HG03108 (cell line): ENCODE measurements around the gene MCC.
"Not testable (repeated sequence)": the region's sequence is repeated elsewhere in the genome, so short reads cannot be mapped to it uniquely, and the experiment has no call there.

ENCODE experiments used
- ATAC-seq: cut with Tn5 transposase; IDR thresholded peaks from one replicate; pipeline ENCODE4 v1.9.1; 2021; ENCODE audit warnings: moderate library complexity; ENCODE audit not compliant: unreplicated experiment

The MCC gene

DNA sequence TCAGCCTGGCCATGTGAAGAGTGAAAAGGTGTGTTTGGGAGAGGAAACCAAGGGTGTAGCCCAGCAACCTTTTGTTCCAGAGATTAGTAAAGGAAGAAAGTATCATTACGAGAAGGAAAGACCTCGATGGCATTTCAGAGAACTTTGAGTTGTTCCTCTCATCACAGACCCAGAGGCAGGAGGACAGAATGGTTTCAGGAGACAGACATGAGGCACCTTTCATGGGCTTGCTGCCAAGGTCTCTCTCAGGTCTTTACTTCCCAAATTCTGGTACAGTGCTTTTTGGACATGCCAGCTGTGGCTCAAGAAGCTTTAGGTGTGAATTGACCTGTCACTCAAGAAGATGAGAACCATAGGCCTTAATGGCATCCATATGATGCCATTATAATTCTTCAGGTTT is 2.8 kb upstream of the MCC start:
- no peak for ATAC-seq

DNA sequence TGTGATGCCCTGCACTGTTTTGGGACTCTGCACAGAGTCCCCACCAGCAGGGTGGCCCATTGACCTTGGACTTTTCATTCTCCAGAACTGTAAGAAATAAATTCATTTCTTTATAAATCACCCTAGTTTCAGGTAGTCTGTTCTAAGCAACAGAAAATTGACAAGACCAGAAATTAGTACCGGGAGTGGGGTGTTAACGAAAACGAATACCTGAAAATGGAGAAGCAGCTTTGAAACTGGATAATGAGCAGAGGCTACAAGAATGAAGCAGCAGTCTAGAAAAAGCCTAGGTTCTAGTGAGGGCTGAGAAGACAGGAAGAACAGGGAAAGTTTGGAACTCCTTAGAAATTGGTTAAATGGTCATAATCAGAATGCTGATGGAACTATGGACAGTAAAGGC is 2.1 kb upstream of the MCC start:
- ATAC-seq, result no peak

DNA sequence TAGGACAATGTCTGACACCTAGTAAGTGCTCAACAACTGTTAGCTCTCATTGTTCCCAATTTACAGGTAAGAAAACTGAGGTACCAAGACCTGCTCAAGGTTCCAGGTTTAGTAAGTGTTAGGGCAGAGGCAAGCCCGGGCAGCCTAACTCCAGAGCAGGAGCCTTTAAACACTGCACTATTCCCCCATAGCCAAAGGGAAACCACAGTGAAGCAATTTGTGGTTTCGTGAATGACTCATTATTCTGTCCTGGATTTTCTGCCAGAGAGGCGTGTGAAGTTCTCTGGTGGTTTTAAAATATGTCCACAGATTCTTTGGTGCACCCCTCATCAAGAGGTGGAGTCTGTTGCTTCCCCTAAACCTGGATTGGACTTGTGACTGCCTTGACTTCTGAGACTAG is 1.0 kb upstream of the MCC start:
- no peak for ATAC-seq

DNA sequence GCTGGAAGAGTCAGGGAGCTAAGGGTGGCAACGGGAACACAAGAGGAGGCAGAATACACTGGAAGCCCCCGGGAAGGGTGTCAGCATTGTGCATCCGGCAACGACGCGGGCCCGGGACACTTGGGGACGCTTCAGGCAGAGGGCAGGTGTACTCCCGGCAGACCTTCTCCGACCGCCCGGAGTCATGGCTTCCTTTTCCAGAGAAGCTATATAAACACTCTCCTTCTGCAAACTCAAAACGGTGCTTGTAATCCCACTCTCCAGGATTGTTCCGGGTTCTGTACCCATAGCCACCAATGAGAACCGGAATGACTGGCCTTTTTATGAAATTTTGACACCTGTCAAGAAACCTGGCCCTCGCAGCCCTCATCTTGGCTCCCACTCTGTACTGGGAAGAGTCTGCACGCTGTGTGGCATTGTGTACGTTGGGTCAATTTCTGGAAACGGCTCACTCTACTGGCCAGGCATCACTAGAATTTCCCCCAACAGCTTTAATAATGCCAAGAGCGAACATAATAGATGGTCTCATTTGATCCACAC is 462 bp upstream of the MCC start:
- no peak for ATAC-seq

DNA sequence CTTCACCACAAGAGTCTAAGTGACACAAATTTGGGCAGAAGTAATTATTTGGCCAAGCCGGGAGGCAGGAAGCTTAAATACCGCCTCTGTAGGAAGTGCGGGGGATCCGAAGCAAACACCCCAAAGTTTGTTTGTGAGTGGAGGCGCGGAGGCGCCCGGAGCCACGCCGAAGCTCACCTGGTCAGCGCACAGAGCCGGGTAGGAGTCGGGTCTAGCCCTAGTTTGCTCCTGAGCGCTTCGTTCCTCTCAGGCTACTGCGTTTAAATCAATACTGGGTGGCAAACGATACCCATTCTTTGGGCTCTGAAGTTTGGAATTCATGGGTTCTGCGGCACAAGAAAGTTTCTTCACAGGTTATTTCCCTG is 855 bp downstream of the MCC start:
- no peak for ATAC-seq

DNA sequence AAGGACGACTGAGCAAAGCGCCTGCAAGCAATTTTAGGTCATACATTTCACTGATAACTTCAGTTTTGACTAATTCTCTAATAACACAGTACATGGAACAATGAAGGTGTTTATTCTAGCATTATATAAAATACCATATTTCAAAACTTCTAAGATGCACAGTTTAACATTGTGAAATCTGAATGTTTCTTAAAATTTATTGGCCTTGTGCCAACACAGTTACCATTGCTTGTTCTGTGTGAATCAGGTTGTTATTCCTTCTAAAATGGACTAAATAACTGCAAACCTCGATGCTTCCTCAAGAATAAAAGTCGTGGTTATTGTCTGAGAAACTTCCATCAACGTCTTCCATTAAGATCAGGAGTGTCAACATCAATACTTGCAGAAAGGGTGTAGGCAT is 8.0 kb downstream of the MCC start:
- no peak for ATAC-seq

DNA sequence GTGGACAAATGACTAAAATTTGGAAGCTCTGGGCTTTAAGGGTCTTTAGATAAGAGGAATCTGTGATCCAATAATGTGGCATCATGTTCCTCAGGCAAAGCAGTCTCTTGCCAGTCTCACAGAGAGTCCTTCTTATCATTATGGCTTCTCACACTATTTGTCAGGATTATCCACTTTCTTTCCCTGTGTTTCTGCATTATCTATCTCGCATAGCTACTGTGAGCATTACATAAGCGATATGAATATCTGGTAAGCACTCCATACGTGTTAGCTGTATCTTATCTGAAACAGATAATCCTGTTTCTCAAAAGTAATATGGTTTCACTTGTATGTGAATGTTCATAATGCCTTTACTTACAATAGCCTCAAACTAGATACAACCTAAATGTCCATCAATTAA is 9.6 kb downstream of the MCC start:
- ATAC-seq, result no peak

DNA sequence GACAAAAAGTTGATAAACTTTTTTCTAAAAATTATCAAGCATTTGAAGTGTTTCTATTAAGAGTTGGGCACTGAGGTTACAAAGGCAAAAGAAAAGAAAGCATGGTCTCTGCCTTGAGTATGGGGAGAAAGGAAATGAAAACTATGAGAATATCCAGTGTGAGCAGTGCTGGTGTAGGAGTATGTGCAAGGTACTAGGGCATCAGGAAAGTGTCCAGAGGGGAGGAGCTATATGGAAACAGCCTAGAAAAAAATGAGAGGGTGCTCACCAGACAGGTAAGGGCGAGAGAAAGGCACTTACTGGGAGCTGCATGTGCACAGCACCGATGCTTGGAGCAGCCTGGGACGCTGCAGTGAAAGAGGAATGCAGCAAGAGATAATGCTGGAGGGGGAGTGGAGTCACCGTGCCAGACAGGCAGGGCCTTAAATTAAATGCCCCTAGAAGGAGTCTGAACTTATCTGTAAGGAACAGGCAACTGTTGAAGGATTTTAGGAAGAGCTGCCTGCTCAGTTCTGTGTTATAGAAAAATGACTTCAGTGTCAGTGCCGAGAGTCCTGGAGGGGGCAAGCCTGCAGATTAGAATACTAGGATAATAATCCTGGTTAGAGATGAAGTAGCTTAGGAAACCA is 14.0 kb downstream of the MCC start:
- ATAC-seq, result no peak

DNA sequence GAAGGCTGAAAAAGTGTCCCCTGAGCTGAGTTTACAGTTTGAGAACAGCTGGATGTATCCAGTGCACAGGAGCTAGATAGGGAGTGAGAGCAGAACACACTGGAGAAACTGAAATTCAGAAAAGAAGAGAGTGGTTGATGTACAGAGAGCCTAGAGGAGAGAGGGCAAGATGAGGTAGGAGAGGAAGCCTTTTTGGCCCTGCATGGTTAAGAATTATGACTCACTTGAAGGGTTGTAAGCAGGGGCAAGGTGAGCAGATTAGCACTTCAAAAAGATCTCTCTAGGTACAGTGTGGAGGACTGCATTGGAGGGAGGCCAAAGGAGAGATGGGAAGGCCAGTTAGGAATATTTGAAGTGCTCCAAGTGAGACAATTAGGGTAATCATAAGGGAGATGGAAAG is 25.2 kb downstream of the MCC start:
- no peak for ATAC-seq

DNA sequence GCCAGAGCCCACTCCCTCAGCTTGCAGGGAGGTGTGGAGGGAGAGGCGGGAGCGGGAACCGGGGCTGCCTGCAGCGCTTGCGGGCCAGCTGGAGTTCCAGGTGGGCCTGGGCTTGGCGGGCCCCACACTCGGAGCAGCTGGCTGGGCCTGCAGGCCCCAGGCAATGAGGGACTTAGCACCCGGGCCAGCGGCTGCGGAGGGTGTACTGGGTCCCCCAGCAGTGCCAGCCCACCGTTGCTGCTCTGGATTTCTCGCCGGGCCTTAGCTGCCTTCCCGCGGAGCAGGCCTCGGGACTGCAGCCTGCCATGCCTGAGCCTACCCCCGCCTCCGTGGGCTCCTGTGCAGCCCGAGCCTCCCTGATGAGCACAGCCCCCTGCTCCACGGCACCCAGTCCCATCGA is 31.1 kb downstream of the MCC start:
- ATAC-seq, result not testable (repeated sequence)

DNA sequence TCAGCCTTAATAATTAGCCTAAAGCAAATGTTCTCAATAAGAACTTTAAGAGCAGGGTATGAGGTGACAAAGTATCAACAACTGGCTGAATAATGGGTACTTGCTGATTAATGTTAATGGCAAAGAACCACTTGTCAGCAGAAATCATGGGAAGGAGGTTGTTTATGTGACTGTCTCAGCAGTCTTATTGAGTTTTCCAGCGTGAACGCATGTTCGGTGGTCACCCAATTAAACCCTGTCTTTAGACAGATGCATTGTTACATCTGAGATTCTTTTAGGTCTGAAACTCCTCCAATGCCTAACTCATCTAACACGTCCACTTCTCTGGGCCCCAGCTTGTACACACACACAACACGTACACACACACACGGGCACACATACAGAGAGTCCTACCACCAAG is 35.3 kb downstream of the MCC start:
- ATAC-seq, result no peak

DNA sequence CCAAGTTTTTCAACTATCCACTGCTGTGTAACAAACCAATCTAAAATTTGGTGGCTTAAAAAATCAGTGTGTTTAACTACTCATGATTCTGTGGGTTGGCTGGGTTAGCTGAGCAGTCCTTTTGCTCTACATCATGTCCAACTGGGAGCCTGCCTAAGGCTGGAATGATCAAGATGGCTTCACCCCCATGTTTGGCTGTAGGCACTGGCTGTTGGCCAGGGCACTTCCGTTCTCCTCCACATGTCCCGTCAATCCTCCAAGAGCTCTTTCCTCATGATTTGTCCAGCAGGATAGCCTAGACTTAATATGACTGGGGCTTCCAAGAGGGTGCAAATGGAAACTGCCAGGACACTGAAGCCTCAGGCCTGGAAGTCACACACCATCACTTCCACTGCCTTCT is 36.5 kb downstream of the MCC start:
- no peak for ATAC-seq

DNA sequence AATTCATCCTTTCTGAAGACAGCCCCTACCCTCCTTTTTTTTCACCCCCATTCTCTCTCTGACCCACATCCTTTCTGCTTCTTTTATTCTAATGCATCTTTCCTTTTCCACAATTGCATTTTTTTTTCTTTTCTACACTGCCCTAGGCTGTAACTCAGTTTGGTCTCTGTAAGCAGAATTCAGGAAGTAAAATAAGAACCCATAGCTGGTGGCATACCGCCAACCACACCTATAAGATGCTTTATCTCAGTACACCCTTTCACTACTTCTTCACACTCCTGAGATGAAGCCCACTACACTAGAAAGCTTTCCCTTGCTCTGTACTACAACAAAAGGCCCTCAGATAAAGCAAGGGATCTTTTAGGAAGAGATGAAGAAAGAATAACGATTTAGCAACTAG is 37.3 kb downstream of the MCC start:
- ATAC-seq, result no peak

DNA sequence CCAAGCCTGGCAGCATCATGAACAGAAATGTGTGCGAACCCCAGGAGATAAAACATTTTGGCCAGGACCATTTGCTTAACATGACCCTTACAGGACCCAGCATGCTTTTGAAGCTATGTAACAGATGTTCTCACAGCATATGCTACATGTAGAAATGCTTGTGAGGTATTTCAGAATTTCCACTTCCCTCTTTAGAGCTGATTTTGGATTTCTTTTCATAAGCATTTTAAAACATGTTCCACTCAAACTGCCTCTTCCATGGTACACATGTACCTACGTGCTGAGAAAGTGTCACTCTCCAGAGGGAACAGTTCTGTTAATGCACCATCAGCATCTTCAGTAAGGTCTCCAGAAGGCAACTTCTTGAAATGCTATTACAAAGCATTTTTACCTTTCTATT is 37.8 kb downstream of the MCC start:
- ATAC-seq, result no peak

DNA sequence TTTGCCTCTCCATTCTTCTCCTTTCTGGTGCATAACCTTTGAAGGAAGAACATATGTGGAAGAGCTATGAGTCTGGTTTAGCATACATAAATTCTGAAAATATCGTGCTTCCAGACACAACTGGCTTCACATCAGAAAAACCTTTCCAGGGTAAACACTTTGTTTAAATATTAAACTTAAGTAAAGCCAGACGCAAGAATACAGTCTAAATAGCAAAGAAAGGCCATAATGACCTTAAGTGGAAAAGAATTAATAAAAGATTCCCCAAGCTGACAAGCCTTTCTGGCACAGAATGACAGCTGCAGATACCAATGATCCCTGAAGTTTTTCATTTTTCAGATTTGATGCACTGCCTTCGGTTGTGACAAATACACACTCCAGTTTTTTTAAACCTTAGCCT is 40.0 kb downstream of the MCC start:
- no peak for ATAC-seq

DNA sequence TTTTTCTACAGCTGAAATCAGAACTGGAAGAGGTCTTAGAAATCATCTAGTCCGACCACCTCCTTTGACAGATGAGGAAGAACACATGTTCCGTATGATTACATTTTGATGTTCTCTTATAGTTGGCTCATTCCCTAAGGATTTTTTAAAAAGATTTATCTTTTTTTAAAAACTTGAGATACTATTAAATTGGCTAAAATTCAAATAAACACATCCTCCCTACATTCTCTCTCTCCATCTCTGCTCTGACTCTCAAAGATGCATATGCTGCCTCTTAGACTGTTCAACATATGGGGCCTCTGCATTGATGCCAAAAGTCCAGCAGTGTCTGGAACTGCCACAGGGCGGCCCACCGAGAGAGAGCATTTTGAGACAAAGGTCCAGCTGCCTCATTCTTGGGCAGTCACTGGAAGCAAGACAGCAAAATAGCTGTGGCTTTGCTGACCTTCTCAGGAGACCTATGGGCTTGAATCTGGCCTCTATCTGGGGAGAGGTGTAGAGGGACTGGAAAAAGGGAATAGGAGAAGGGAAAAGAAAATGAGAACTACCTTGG is 40.7 kb downstream of the MCC start:
- no peak for ATAC-seq

DNA sequence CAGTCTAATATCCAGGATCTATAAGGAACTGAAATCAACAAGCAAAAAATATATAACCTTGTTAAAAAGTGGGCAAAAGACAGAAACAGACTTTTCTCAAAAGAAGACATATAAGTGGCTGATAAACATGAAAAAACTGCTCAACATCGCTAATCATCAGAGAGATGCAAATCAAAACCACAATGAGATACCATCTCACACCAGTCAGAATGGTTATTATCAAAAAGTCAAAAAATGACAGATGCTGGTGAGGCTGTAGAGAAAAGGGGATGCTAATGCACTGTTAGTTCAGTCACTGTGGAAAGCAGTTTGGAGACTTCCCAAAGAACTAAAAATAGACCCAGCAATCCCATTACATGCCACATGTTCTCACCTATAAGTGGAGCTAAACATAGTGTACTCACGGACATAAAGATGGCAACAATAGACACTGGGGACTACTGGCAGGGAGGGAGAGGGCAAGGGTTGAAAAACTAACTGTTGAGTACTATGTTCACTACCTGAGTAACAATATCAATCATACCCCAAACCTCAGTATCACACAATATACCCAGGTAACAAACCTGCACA is 41.8 kb downstream of the MCC start:
- no peak for ATAC-seq

DNA sequence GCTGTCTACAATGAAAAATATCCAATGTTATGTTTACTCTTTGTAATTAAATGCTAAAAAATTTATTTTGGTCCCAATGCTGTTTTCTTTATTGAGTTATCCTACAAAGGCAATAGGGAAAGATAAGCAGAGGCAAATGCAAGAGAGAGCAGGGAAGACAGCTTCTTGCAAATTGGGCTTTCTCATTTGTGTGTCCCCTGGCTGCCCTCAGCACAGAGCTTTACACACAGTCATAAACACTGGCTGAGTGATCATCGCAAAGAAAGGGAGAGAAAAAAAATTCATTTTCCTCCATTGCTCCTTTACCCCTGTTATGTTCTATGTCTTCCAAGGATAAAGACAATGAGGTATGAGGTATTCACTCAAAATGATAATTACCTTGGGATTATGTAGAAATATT is 51.1 kb downstream of the MCC start:
- ATAC-seq, result no peak

DNA sequence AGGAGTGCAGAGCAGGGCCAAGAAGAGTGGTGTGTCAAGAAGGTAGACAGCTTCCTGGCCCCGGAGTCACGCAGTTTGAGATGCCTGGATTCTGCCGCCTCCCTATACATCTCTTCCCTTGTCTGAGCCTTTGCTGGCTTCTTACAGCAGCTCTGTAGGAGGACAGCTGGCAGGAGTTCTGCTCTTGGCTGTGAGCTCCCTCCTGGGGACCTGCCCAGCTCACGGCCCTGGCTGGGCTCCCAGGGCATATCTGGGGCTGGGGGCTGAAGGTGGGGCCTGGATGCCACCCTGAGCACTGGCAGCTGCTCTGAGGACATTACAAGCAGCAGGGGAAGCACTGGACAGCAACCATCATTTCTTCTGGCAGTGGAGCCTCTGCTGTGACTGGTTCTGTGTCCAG is 52.7 kb downstream of the MCC start:
- no peak for ATAC-seq

DNA sequence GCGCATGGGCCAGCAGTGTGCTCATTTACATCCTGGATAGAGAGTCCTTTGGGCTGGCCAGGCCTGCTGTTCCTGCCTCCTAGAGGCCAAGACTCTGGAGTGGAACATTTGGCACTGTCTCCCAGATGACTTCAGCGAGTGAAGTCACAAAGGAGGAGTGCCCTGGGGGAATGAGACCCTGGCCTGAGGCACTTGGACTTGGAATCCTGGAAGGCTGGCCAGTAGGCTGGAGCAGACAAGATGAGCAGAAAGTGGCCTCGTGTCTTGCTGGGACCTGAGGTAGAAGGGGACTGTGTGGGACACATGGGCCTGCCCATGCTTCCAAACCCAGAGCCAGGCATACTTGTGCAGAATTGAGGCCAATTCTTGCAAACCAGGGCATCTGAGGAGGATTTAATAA is 53.4 kb downstream of the MCC start, which contains the start of gene TSSK1B:
Gene TSSK1B (minus strand): TSS at position 101 of the 400 bp plus-strand sequence. CDS start 150 bp downstream, outside the sequence.
- no peak for ATAC-seq

DNA sequence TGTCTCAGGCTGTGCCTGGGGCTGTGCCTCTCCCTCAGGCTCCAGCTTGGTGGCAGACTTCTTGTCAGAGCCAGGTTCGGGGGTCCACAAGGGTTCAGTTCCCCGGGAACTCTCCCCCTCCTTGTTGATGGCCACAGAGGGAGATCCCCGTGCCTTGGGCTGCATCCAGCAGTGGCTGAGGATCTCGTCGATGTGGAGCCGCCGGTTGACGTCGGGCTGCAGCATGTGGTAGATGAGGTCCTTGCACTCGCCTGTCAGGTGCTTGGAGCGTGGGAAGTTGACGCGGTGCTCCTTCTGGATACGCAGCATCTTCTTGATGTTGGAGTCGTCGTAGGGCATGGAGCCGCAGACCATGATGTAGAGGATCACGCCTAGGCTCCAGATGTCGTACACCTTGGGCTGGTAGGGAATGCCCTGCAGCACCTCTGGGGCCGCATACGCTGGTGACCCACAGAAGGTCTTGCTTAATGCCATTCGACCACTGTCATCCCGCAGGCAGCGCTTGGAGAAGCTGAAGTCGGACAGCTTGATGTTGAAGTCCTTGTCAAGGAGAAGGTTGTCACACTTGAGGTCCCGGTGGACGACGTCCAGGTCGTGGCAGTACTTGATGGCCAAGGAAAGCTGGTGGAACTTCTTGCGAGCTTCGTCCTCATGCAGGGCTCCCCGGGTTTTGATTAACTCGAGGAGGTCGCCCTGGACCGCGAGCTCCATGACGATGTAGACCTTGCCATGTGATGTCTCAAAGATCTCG is 54.2 kb downstream of the MCC start:
- ATAC-seq, result no peak

DNA sequence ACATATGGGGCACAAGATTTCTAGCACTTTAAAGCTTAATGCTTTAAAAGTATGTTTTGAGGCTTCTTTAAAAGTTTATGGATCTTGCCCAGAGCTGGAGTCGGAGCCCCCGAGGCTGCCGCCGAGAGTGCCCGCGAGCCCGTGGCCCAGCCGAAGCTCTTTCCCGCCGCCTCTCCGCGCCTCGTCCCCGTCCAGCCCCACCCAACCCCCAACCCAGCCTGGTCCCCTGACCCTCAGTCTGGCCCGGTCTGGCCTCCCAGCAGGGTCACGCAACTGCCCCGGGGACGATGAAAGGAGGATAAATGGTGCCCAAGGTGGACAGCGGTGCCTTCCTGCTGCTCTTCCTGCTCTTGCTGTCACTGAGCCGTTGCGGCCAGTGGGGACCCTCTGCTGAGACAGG is 55.2 kb downstream of the MCC start:
- no peak for ATAC-seq
